Endothelial cell of umbilical vein (primary cell): ENCODE data around the gene PLCB4. TPM values are rescaled to one million over a fixed set of nuclear protein-coding genes. Genes with fewer than 3 reads are reported as not detected.

ENCODE experiments used
- BruUV-seq: library from RNA; stranded (reverse); fragments of 400-500 nt; replicated peaks from 2 replicates; lab custom pipeline; 2021; lab: Mats Ljungman, UMichigan
- CTCF ChIA-PET: fragments of 300-600, 350-600 bp; sonication (Branson Sonifier 250); formaldehyde crosslinking; loops from one replicate; lab custom pipeline; 2021; ENCODE audit warnings: antibody characterized with exemption, inconsistent platforms; lab: Charles Lee
- POLR2A ChIA-PET: fragments of 300-600, 350-600 bp; sonication (Branson Sonifier 250); formaldehyde crosslinking; loops from one replicate; lab custom pipeline; 2021; ENCODE audit warnings: antibody characterized with exemption, inconsistent platforms; lab: Charles Lee
- DNase-seq: peaks from one replicate; pipeline ENCODE4 v3.0.0-alpha.2; 2011; ENCODE audit warnings: low read depth, low spot score
- FAIRE-seq: peaks from 2 replicates; lab custom pipeline; 2011; peaks lifted over from hg19 to GRCh38; lab: Jason Lieb, UNC
- H2AFZ ChIP-seq: 2 replicates; pipeline ENCODE4 v1.6.0; 2012; ENCODE audit warnings: low read depth, low read length, control low read depth, inconsistent platforms
- H3K27ac ChIP-seq: 2 replicates; pipeline ENCODE4 v1.5.1; 2011; ENCODE audit warnings: low read depth, mild to moderate bottlenecking, control low read depth, low read length, moderate library complexity; ENCODE audit not compliant: insufficient read depth
- H3K27me3 ChIP-seq, 2 experiments: 2 replicates each; pipeline versions ENCODE4 v1.6.0 to v1.6.1; 2011; ENCODE audit warnings: low read length in 2 of 2, mixed read lengths in 1 of 2; ENCODE audit not compliant: control insufficient read depth in 2 of 2, insufficient read depth in 2 of 2
- H3K36me3 ChIP-seq, 2 experiments: 2 replicates in 1 of 2; 3 replicates in 1 of 2; pipeline ENCODE4 v1.5.1; 2011; ENCODE audit warnings: low read length in 2 of 2, mild to moderate bottlenecking in 1 of 2, moderate library complexity in 1 of 2; ENCODE audit not compliant: control insufficient read depth in 2 of 2, insufficient read depth in 2 of 2; ENCODE audit errors: extremely low read depth in 1 of 2
- H3K4me1 ChIP-seq: 3 replicates; pipeline ENCODE4 v1.5.1; 2011; ENCODE audit warnings: mild to moderate bottlenecking, low read length; ENCODE audit not compliant: control insufficient read depth, insufficient read depth; ENCODE audit errors: extremely low read depth
- H3K4me2 ChIP-seq: 2 replicates; pipeline ENCODE4 v1.6.1; 2011; ENCODE audit warnings: low read length, control low read depth, mixed read lengths; ENCODE audit not compliant: insufficient read depth
- H3K4me3 ChIP-seq, 3 experiments: fragments of 200-600 bp in 1 of 3; sonication (generic), shearing (Covaris generic) in 1 of 3; replicated peaks in 1 of 3; 2 replicates each; pipeline ENCODE4 v1.5.1; 2011 to 2016; ENCODE audit warnings: control low read depth in 3 of 3, low read length in 3 of 3, mild to moderate bottlenecking in 2 of 3, inconsistent platforms in 1 of 3, low read depth in 1 of 3, moderate library complexity in 1 of 3; ENCODE audit not compliant: insufficient read depth in 1 of 3
- H3K79me2 ChIP-seq: 2 replicates; pipeline ENCODE4 v1.6.0; 2012; ENCODE audit warnings: low read length, inconsistent platforms; ENCODE audit not compliant: control insufficient read depth, insufficient read depth
- H3K9ac ChIP-seq: replicated peaks from 2 replicates; pipeline ENCODE3; 2011; ENCODE audit warnings: low read length, control low read depth; ENCODE audit not compliant: insufficient read depth; ENCODE audit errors: extremely low read depth
- H3K9me1 ChIP-seq: replicated peaks from 3 replicates; pipeline ENCODE4 v1.6.0; 2011; ENCODE audit warnings: mild to moderate bottlenecking, low read length; ENCODE audit not compliant: control insufficient read depth, insufficient read depth; ENCODE audit errors: extremely low read depth
- H3K9me3 ChIP-seq: replicated peaks from 2 replicates; pipeline ENCODE4 v1.5.1; 2012; ENCODE audit warnings: low read length, inconsistent platforms; ENCODE audit not compliant: control insufficient read depth, insufficient read depth
- H4K20me1 ChIP-seq: replicated peaks from 2 replicates; pipeline ENCODE3; 2011; ENCODE audit warnings: mild to moderate bottlenecking, low read length; ENCODE audit not compliant: control insufficient read depth, insufficient read depth; ENCODE audit errors: extremely low read depth
- EZH2 ChIP-seq: IDR thresholded peaks from 2 replicates; pipeline ENCODE4 v1.6.1; 2012; ENCODE audit warnings: borderline replicate concordance, low read depth, mild to moderate bottlenecking, moderate library complexity, low read length, inconsistent platforms; ENCODE audit not compliant: severe bottlenecking
- FOS ChIP-seq: IDR thresholded peaks from 2 replicates; pipeline ENCODE4 v1.6.1; 2011; ENCODE audit warnings: mild to moderate bottlenecking, low read length, moderate library complexity, borderline replicate concordance; ENCODE audit not compliant: insufficient read depth
- GATA2 ChIP-seq: IDR thresholded peaks from 2 replicates; pipeline ENCODE4 v1.7.0; 2011; ENCODE audit warnings: low read depth, mild to moderate bottlenecking, moderate library complexity, mixed read lengths, low read length; ENCODE audit not compliant: insufficient read length, insufficient read depth
- JUN ChIP-seq: IDR thresholded peaks from 2 replicates; pipeline ENCODE4 v1.6.1; 2011; ENCODE audit warnings: borderline replicate concordance, low read depth; ENCODE audit not compliant: insufficient read length, insufficient read depth
- MYC ChIP-seq: IDR thresholded peaks from one replicate; pipeline ENCODE4 v1.6.1; 2011; ENCODE audit warnings: mild to moderate bottlenecking, low read depth, low read length
- POLR2A ChIP-seq: IDR thresholded peaks from 2 replicates; pipeline ENCODE4 v1.6.1; 2012; ENCODE audit warnings: low read depth, mild to moderate bottlenecking, control low read depth, low read length
- POLR2AphosphoS5 ChIP-seq: IDR thresholded peaks from 2 replicates; pipeline ENCODE4 v1.6.1; 2012; ENCODE audit warnings: low read depth, mild to moderate bottlenecking, control low read depth, low read length, moderate library complexity; ENCODE audit not compliant: insufficient read depth
- dilution Hi-C: fragments of 300-500 bp; cut with MboI; formaldehyde crosslinking; loops from one replicate; pipeline ENCODE4 v1.15.0; 2019; ENCODE audit warnings: low sequenced_read_pairs; ENCODE audit not compliant: extremely low pct_ligation_motif_present
- intact Hi-C: fragments of 100-400 bp; cut with micrococcal nuclease; formaldehyde crosslinking; loops from one replicate; pipeline ENCODE4 v1.10.0; 2022
- polyA plus RNA-seq, 4 experiments: library from polyadenylated mRNA; depleted of rRNA in 3 of 4; stranded (reverse) in 3 of 4; unstranded in 1 of 4; fragments of >200 nt; gene quantifications; 2 replicates each; pipeline versions ENCODE4 v1.2.1 to v1.2.3, GENCODE V29; 2011 to 2012; ENCODE audit warnings: missing spikeins in 1 of 4
- total RNA-seq: library from RNA; stranded (reverse); gene quantifications from 2 replicates; pipeline ENCODE4 v1.2.3, GENCODE V29; 2021
- TF ChIP-seq, protein P1 (sequence below): IDR thresholded peaks from 2 replicates; pipeline ENCODE4 v1.6.1; 2011; ENCODE audit not compliant: insufficient read depth, insufficient read length
- TF ChIP-seq, protein P2 (sequence below), 2 donors: IDR thresholded peaks; 1 replicate in 1 of 2; 2 replicates in 1 of 2; pipeline ENCODE4 v1.5.1; 2011; ENCODE audit warnings: low read length in 2 of 2, mild to moderate bottlenecking in 2 of 2, moderate library complexity in 2 of 2, control low read depth in 1 of 2, inconsistent platforms in 1 of 2, low read depth in 1 of 2; ENCODE audit not compliant: insufficient read depth in 1 of 2; ENCODE audit errors: extremely low read depth in 1 of 2

The PLCB4 gene
- total and polyA plus RNA-seq, 2 donors (not counting 3 experiments of a cell fraction or from before 2014, with no cell fraction given), result 0.37 to 1.7 TPM

DNA sequence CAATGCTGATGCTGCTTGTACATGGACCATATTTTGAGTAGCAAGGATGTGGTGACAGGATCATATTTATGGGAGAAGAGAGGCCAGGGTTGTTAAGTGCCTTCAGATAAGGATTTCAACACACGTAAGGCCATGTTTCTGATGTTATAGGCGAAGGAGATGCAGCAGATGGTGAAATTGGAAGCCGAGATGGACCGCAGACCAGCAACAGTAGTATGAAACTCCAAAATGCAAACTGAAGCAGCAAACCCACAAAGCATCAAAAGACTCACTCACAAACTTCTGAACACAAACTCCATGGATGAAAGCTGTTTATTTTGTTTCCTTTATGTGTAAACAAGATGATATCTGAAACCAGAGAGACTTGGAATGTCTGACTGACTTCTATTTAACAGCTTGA, 409.9 kb downstream of the PLCB4 start:
- intact Hi-C loops, result no loop called here

More for the DNA sequence above, 409.9 kb downstream of the PLCB4 start:
- Histone ChIP-seq H3K27me3 (no peaks in the 10 kb centered on the region), H3K79me2 (no peaks in the 10 kb centered on the region), H3K9me1 (no peaks in the 10 kb centered on the region), H3K4me3 (no peak overlapping the region), H3K4me1 (no peaks in the 10 kb centered on the region), H3K4me2 (no peak overlapping the region), H3K27ac (no peak overlapping the region), H3K36me3 (no peaks in the 10 kb centered on the region), H3K9ac (no peak overlapping the region), H4K20me1 (no peaks in the 10 kb centered on the region), H2AFZ (no peak overlapping the region), H3K9me3 (no peaks in the 10 kb centered on the region)
- dilution Hi-C loops, result no loop called here
- CTCF ChIA-PET, result no interaction called here
- DNase-seq (no peak), FAIRE-seq (no peak)
- POLR2A ChIA-PET, result no interaction called here
- BruUV-seq, result no TSS peak
- TF ChIP-seq JUN, result no peak
- TF ChIP-seq POLR2A, result no peak
- TF ChIP-seq POLR2AphosphoS5, result no peak
- TF ChIP-seq GATA2, result no peak
- TF ChIP-seq, protein P1, sequence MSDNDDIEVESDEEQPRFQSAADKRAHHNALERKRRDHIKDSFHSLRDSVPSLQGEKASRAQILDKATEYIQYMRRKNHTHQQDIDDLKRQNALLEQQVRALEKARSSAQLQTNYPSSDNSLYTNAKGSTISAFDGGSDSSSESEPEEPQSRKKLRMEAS, result no peak
- no peak for TF ChIP-seq FOS
- TF ChIP-seq, protein P2, sequence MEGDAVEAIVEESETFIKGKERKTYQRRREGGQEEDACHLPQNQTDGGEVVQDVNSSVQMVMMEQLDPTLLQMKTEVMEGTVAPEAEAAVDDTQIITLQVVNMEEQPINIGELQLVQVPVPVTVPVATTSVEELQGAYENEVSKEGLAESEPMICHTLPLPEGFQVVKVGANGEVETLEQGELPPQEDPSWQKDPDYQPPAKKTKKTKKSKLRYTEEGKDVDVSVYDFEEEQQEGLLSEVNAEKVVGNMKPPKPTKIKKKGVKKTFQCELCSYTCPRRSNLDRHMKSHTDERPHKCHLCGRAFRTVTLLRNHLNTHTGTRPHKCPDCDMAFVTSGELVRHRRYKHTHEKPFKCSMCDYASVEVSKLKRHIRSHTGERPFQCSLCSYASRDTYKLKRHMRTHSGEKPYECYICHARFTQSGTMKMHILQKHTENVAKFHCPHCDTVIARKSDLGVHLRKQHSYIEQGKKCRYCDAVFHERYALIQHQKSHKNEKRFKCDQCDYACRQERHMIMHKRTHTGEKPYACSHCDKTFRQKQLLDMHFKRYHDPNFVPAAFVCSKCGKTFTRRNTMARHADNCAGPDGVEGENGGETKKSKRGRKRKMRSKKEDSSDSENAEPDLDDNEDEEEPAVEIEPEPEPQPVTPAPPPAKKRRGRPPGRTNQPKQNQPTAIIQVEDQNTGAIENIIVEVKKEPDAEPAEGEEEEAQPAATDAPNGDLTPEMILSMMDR (IDR thresholded peaks at IDR 0.05; ENCODE audit: extremely low read depth in 1 of 2, insufficient read depth in 1 of 2, low read depth in 1 of 2, low read length in 2 of 2), result no peak
- TF ChIP-seq MYC, result no peak
- TF ChIP-seq EZH2, result no peak
